SHP77 (cell line): ENCODE data around the gene FGD5.

Experiments
- DNase-seq, 2 experiments: peaks; one replicate each; lab custom pipeline; 2025; lab: John Stamatoyannopoulos, UW

The FGD5 gene, protein sequence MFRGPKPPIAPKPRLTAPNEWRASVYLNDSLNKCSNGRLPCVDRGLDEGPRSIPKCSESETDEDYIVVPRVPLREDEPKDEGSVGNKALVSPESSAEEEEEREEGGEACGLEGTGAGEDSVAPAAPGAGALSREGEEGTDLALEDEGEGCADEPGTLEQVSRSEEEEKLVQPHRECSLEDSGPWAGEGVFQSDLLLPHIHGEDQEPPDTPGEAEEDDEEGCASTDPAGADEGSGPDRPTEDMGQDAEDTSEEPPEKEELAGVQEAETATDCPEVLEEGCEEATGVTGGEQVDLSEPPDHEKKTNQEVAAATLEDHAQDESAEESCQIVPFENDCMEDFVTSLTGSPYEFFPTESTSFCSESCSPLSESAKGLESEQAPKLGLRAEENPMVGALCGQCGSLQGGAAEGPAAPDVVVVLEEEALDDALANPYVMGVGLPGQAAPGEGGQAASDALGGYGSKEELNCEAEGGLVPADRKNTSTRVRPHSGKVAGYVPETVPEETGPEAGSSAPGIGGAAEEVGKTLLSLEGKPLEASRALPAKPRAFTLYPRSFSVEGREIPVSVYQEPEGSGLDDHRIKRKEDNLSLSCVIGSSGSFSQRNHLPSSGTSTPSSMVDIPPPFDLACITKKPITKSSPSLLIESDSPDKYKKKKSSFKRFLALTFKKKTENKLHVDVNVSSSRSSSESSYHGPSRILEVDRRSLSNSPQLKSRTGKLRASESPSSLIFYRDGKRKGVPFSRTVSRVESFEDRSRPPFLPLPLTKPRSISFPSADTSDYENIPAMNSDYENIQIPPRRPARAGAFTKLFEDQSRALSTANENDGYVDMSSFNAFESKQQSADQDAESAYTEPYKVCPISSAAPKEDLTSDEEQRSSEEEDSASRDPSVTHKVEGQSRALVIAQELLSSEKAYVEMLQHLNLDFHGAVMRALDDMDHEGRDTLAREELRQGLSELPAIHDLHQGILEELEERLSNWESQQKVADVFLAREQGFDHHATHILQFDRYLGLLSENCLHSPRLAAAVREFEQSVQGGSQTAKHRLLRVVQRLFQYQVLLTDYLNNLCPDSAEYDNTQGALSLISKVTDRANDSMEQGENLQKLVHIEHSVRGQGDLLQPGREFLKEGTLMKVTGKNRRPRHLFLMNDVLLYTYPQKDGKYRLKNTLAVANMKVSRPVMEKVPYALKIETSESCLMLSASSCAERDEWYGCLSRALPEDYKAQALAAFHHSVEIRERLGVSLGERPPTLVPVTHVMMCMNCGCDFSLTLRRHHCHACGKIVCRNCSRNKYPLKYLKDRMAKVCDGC (N-terminal part only)

DNA sequence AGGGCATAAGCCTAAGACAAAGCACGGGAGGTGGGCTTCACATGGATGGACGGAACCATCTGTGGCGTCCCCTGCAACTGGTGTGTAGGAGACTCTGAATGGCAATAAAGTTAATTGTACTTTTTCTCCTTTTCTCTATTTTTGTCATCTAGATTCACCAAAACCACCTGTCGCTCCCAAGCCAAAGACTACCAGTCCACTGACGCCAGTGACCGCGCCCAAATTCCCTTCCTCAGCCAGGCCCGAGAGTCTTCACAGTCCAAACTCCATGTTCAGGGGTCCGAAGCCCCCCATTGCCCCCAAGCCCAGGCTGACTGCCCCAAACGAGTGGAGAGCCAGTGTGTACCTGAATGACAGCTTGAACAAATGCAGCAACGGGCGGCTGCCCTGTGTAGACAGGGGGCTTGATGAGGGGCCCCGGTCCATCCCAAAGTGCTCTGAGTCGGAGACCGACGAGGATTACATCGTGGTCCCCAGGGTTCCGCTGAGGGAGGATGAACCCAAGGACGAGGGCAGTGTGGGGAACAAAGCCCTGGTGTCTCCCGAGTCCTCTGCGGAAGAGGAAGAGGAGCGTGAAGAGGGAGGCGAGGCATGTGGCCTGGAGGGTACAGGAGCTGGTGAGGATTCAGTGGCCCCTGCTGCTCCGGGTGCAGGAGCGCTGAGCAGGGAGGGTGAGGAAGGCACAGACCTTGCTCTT is at the start of gene FGD5:
Gene FGD5, plus strand, starts transcription at position 159 of the 697 bp plus-strand sequence. Its CDS starts 110 bp downstream, at position 269.
- no peak for DNase-seq

DNA sequence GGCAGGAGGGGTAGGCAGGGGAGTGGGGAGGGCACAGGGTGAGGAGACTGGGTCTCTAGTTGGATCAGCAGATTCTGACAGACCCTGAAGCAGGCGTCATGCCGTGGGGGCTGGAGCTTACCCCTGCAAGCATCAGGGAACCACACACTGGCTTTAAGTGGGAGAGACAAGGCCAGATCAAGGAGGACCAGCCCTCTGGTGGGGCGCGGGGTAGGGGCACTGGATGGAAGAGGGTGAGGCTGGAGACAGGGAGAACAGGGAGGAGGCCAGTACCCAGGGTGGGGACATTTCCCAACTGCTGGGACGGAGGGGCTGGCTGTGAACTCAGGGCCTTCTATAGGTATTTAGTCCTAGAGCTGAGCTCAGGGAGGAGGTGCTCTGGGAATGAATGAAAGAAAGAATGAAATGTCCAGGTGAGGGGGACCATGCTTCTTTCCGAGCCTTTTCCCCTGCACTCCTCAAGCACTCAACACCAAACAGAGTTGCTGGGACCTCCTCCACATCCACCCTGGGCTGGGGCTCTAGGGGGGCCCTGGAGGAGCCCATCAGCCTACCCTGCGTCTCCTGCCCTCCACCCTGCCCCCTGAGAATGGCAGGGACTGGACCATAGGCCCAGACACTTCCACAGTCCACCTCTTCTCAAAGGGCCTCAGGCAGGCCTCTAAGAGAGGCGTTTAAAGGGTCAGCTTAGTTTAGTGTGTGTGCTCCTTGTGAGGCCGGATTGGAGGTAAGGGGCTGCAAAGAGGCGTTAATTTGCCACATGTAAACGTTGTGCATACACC is 49.0 kb upstream of the FGD5 start:
- DNase-seq, result no peak

DNA sequence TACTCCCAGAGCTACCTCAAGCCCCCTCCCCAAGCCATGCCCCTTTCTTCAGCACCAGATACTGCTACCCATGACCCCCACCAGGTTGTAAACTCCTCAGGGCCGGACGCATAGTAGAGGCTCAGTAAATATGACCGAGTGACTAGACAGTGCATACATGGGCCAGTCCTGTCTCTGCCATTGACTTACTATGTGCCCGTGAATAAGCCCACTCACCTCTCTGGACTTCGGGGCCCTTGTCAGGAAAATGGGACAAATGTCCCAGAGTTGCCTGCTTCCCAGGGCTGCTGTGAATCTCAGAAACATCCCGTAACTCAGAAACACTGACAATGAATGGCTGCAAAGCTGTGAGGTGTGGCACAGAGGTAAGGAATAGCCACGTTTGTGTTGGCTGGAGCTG is 48.2 kb upstream of the FGD5 start:
- DNase-seq, result no peak

DNA sequence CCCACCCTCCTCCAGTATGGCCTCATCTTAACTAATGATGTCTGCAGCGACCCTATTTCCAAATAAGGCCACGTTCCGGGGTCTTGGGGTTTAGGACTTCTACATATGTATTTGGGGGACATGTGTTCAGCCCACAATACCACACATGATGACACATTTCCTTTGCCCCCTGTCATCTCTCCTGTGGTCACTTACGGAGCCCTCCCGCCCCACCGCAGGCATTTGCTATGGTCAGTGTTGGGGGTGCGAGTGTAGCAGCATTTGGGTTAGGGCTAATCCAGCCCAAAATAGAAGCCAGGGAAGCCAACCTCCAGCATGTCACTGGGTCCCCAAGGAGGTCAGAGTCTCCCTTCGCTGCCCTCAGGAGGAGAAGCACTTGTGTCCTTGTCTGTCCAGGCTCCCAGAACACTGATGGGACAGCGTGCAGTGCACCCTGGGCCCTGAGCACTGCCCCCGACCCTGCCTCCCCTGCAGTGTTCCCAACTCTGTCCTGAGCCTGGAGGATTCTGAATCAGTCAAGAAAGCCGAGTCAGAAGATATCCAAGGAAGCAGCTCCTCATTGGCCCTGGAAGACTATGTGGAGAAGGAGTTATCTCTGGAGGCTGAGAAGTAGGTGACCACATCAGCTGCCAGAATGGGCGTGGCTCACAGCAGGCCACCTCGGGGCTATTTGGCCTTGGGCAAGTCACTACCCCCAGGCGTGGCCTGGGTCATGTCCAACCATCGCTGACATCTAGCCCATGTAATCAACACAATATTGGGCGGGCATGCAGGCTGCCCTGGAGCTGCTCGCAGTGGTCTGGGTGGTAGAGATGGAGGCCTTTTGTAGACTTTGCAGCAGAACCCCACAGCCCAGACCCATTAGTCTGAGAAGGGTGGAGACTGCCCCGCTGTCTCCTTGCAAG is 46.9 kb upstream of the FGD5 start:
- DNase-seq, result no peak

DNA sequence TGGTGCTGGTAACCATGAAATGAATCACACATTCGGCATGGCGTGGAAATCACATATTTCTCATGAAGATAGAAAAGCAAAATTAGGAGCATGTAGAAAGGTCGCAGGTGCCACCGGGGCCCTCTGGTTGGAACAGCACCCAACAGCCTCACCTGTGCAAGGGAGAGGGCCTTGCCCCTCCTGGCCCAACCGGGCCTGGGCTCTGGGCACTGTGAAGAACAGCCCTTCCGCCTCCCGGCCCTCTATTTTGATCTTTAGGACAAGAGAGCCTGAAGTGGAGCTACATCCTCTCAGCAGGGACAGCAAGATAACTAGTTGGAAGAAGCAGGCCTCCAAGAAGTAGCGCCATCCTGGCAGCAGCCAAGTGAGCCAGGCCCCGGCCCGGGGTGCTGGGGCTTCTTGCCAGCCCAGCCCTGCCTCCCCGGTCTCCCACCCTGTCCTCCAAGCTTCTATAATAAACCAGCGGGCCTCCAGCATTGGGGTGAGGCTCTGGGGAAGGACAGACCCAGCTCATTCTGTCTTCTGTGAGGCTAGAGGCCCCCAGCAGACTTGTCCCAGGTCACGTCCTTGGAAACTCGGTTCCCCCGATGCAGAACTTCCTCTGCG is 46.1 kb upstream of the FGD5 start:
- no peak for DNase-seq

DNA sequence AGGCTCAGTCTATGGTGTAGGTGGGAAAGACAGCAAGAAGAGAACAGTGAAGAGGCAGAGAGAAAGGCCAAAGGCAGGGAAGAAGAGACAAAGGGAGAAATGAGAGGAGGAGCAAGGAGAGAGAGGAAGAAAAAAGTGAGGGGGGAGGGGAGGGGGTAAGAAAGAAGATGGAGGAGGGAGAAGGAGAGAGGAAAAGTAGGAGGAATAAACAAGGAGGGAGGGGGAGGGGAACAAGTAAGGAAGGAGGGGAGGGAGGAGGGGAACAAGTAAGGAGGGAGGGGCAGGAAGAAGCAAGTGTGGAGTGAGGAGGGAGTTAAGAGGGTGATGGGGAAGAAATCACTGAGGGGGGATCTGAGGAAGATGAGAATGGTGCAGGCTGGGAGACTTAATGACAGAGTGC is 45.5 kb upstream of the FGD5 start:
- DNase-seq, result no peak

DNA sequence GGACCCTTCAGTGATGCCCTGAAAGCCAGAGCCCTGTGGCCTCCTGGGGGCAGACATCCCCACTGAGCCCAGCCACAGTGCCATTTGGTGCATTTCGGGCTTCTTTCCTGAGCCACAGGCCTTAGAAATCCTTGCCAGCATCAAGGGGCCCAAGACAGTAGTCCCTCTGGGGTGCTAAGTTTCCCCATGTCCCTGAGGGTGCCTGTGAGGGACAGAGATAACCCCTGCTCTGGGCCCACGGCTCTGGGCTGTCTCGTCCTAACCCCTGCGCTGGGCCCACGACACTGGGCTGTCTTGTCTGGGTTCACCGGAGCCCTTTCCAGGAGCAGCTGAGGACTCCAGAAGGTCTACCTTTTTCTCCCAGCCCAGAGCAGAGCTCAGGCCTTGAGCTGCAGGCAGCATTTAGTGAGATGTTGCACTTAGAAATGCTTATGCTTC is 45.1 kb upstream of the FGD5 start:
- DNase-seq, result no peak

DNA sequence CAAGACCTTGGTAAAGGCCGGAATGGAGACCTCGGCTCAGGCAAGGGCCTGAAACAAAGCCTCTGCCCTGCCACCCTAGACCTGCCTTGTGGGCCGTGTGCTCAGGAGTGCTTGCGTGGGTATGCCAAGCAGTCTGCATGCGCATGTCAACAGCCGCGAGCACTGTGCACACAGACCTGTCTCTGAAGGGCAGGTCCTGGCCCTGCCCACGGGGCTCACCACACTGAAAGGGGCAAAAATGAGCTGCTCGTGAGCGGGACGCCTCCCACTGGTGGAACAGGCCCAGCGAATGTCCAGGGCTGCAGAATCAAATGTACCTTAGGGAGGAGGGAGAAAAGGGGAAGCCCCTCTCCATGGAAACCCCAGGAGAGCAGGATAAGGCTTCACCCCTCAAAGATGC is 44.3 kb upstream of the FGD5 start:
- DNase-seq, result no peak

DNA sequence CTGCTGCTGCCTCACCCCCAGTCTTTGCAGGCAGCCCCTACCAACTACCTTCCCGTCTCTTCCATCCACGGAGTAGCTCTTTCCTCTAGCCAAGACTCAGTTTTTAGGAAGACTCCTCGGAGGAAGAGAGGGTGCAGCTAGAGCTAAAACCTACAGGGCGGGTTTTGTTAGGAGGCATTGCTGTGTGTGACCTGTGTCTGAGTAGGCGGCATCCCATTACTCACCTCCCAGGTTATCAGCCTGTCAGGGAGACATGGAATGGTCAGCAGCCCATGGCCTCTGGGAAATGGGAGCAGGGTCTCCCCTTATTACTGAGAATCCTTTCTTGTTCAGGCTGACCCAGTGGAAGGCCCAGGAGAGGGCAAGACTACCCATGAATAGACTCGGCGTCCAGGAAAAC is 43.8 kb upstream of the FGD5 start:
- DNase-seq, result no peak

DNA sequence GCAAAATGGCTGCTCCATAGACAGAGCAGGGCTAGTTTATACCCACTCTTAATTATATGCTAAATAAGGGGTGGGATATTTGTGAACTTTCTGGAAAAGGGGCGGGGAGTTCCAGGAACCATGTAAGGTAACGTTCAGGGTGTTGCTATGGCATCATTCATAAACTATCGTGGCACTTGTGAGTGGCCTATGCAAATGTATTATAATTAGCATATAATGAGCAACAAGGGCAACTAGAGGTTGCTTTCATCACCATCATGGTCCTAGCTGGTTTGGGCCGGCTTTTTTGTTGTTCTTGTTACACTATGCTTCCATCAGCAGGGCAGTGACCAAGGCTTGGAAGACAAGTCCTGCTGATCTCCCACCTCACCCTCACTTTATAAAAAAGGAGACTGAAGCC is 43.2 kb upstream of the FGD5 start:
- no peak for DNase-seq

DNA sequence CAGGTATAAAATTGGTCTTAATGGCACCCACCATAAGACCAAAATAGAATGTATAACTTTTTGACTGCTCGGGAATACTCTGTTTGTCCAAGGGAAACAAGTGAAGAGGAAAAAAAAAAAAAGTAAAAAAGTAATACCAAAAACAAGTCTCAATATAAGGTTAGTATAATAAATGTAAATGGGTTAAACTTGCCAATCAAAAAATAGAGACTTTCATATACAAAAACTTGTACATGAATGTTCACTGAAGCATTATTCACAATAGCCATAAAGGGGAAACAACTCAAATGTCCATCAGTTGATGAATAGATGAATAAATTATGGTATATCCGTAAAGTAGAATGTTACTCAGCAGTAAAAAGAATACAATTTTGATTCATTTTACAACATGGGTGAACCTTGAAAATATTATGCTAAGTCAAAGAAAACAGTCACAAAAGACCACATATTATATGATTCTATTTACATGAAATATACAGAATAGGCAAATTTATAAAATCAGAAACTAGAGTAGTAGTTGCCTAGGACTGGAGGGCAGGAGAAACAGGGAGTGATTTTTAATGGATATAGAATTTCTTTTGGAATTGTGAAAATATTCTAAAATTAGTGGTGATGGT is 39.6 kb upstream of the FGD5 start:
- no peak for DNase-seq

DNA sequence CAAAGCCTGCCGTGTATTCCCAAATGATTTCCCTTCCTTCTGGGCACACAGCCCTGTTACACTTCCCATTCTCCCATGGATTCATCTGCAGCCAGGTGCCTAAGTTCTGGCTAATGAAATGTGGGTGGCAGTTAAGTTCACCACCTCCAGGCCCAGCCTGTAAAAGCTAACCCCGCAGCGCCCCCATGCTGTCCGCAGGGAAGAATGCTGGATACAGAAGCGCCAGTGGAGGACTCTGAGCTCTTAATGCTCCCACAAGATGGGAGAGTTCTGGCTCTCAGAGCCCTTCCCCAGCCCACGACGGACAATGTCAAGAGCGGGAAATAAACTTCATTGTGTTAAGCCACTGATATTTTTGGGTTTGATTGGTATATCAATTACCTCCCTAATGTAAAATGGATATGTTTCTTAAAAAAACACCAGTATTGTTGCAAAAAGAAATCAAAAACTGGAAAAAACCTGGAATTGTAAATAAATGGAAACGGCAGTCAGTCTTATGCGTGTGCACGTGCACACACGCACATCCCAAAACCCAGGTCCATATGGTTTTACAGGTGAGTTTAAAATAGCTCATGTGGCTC is 37.7 kb upstream of the FGD5 start:
- peak; percentile 37 to 64 for DNase-seq

DNA sequence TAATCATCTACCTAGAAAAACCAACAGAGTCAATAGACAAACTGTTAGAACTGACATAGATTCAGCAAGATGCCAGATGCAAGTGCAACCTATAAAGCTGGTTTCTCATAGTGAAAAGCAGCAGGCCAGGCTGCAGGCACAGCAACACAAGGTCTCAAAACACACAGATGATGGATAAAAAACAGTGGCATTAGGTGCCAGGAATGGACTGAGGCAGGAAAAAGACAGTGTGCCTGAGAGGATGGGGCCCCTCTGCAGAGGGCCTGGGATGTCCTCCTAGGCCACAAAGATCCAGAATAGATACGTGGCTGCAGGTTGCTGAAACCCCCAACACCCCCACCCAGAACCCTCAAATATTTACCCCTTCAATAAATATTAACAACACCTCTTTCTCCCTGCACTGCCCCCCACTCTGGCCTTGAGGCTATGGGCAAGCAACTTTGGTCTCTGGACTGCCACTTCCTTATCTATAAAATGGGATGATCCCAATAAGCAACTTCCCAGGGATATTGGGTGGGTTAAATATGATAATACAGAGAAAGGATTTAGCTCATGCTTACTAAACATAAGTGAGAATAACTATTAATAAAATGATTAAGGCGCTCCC is 35.2 kb upstream of the FGD5 start:
- DNase-seq, result no peak

DNA sequence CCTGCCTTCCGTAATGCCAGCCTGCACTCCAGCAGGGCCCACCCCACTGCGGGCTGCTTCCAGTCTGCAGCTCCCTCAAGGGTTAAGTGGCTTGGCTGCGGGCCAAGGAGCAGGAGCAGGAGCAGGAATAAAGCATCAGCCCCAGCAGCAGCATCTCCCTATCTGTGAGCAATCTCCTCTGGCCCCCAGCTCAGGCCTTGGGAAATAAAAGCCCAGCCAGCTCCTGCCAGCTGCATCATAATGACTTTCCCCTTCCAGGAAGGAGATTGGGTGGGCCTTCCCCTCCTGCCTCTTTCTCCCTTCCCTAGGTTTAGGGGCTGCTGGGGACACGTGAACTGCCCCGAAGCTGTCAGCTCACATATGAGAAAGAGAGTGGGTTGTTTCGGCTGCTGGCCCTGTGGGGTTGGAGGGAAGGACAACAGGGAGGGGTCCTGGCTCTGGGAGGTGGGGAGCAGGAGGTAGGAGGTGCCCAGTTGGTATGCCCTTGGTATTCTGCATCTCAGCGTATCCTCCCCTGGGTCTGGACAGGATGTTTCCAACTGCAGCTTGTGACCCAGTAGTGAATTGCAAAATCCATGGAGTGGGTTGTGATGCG is 34.6 kb upstream of the FGD5 start:
- peak; percentile 17 to 64 for DNase-seq

DNA sequence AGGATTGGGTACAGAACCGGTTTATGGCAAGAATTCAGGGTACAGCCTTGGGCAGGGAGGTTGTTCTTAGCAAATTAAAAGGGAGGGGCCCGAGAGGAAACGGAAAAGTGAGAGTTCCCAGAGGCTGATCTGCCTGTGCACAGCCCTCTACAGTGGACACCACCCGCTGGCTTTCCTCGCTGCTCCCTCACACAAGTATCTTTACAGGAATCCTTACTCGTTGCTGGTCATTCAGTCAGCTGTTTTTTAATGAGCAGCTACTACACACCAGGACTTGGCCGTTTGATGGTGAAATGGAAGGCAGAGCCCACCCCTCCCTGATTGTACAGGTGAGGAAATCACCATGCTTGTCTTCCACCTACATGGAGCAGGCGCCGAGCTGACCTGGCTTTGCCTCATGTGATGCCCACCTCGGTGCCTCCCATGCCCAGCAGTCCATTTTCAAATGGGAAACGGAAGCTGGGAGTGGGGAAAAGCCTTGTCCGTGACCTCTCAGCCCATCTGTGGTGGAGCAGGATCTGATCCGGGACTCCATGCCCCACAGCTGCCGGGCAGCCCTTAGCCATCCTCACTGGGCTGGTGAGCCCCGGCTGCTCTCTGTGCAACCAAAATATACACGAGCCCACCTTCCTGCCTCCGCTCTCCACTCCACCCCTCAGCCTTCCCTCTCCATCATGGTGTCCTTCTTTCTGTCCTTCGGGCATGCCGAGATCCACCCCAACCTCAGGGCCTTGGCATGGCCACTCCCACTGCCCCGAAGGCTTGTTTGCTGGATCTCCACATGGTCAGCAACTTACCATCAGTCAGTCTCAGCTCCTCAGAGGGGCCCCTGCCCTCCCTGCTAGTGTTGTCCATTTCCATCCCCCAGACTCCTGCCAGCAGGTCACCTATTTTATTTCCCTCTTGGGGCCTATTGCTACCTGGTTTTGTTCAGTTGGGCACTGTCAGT is 33.3 kb upstream of the FGD5 start:
- no peak for DNase-seq

DNA sequence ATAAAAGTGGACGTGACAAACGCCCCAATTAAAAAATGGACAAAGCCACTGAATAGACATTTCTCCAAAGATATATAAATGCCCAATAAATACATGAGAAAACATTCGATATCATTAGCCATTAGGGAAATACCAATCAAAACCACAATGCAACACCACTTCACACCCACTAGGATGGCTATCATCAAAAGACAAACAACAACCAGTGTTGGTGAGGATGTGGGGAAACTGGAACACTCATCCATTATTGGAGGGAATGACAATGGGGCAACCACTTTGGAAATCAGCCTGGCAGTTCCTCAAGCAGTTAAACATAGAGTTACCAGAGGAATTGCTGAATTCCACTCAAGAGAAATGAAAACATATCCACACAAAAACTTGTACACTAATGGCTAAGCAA is 32.4 kb upstream of the FGD5 start:
- DNase-seq, result no peak
